GM12873 (cell line): ENCODE results near the gene CFAP61.

ENCODE experiments used
- CTCF ChIP-seq: IDR thresholded peaks from 2 replicates; pipeline ENCODE4 v1.5.1; 2012; ENCODE audit warnings: low read depth, mild to moderate bottlenecking, moderate library complexity, low read length, control low read depth; ENCODE audit not compliant: insufficient read depth; ENCODE audit errors: missing control alignments

CFAP61 gene

GRCh38 chr20:20344476-20344875, 292.1 kb downstream of the CFAP61 start:
- TF ChIP-seq CTCF, result no peak

GRCh38 chr20:20353576-20353975, 301.2 kb downstream of the CFAP61 start:
- TF ChIP-seq CTCF, result no peak

- no peak for TF ChIP-seq CTCF
These were observed 306.5 kb downstream of the CFAP61 start for GRCh38 chr20:20358801-20359200.

- TF ChIP-seq CTCF, result no peak
These were observed 307.3 kb downstream of the CFAP61 start for GRCh38 chr20:20359628-20360027.

- peak; percentile 82 for TF ChIP-seq CTCF
These were observed 308.1 kb downstream of the CFAP61 start for GRCh38 chr20:20360464-20360863.

- no peak for TF ChIP-seq CTCF
These were observed 310.6 kb downstream of the CFAP61 start for GRCh38 chr20:20362774-20363433.

GRCh38 chr20:20363434-20363798, 311.1 kb downstream of the CFAP61 start:
- no peak for TF ChIP-seq CTCF
